H1 (cell line): ENCODE results near the gene PSMB3. TPM values are rescaled to one million over a fixed set of nuclear protein-coding genes. Genes with fewer than 3 reads are reported as not detected.
A peak's percentile ranks its signal among the peaks of the same experiment; 100 is the strongest.

Experiments used
- CTCF ChIA-PET: fragments of 300-600 bp; sonication (Branson Sonifier 250); formaldehyde crosslinking; loops from one replicate; lab custom pipeline; 2021; ENCODE audit not compliant: partially characterized antibody; lab: Charles Lee
- POLR2A ChIA-PET: fragments of 300-600 bp; sonication (Branson Sonifier 250); formaldehyde crosslinking; loops from one replicate; lab custom pipeline; 2021; ENCODE audit warnings: inconsistent platforms; ENCODE audit not compliant: partially characterized antibody; lab: Charles Lee
- DNase-seq, 2 experiments: peaks; one replicate each; pipeline versions ENCODE4 v3.0.0 to v3.0.0-alpha.2; 2010 to 2022; ENCODE audit warnings: low spot score in 2 of 2, low read depth in 1 of 2, mixed read lengths in 1 of 2
- FAIRE-seq: peaks from 2 replicates; lab custom pipeline; 2011; peaks lifted over from hg19 to GRCh38; lab: Jason Lieb, UNC
- H2AFZ ChIP-seq: 2 replicates; pipeline ENCODE4 v1.8.1; 2012; ENCODE audit warnings: low read length, inconsistent platforms
- H2AK5ac ChIP-seq: 2 replicates; pipeline ENCODE4 v1.6.1; 2013; ENCODE audit warnings: low read depth, low read length
- H2BK120ac ChIP-seq: replicated peaks from 2 replicates; pipeline ENCODE3; 2013; ENCODE audit warnings: low read depth, low read length, inconsistent platforms
- H2BK12ac ChIP-seq: 2 replicates; pipeline ENCODE4 v1.6.1; 2013; ENCODE audit warnings: low read depth, low read length
- H2BK15ac ChIP-seq: 2 replicates; pipeline ENCODE4 v1.6.1; 2013; ENCODE audit warnings: low read length
- H2BK20ac ChIP-seq: 2 replicates; pipeline ENCODE4 v1.6.1; 2013; ENCODE audit warnings: low read length
- H2BK5ac ChIP-seq: 2 replicates; pipeline ENCODE4 v1.6.1; 2013; ENCODE audit warnings: low read depth, low read length
- H3K14ac ChIP-seq: 2 replicates; pipeline ENCODE4 v1.6.1; 2013; ENCODE audit warnings: inconsistent platforms; ENCODE audit not compliant: insufficient read length
- H3K18ac ChIP-seq: 2 replicates; pipeline ENCODE4 v1.6.1; 2013; ENCODE audit warnings: low read length; ENCODE audit errors: extremely low read depth
- H3K23ac ChIP-seq: 2 replicates; pipeline ENCODE4 v1.6.1; 2013; ENCODE audit warnings: inconsistent platforms; ENCODE audit not compliant: insufficient read length
- H3K23me2 ChIP-seq: 2 replicates; pipeline ENCODE4 v1.6.1; 2013; ENCODE audit warnings: low read depth, low read length
- H3K27ac ChIP-seq: 2 replicates; pipeline ENCODE4 v1.6.1; 2011; ENCODE audit warnings: low read depth, low read length, inconsistent platforms
- H3K27me3 ChIP-seq, 4 experiments: replicated peaks in 1 of 4; 1 replicate in 1 of 4; 2 replicates in 3 of 4; pipeline versions ENCODE4 v1.6.1 to v1.8.1; 2011 to 2013; ENCODE audit warnings: low read length in 3 of 4, mild to moderate bottlenecking in 3 of 4, inconsistent platforms in 2 of 4, mixed read lengths in 2 of 4, moderate library complexity in 1 of 4; ENCODE audit not compliant: control insufficient read depth in 3 of 4, insufficient read depth in 3 of 4; ENCODE audit errors: extremely low read depth in 1 of 4
- H3K36me3 ChIP-seq, 4 experiments: 2 replicates each; pipeline versions ENCODE4 v1.6.1 to v1.8.1; 2011 to 2013; ENCODE audit warnings: mild to moderate bottlenecking in 4 of 4, low read length in 3 of 4, moderate library complexity in 2 of 4, control low read depth in 1 of 4, inconsistent platforms in 1 of 4; ENCODE audit not compliant: insufficient read depth in 4 of 4, control insufficient read depth in 2 of 4
- H3K4ac ChIP-seq: replicated peaks from 2 replicates; pipeline ENCODE3; 2013; ENCODE audit warnings: low read length, low read depth, mixed read lengths, inconsistent platforms; ENCODE audit not compliant: insufficient read length
- H3K4me1 ChIP-seq, 4 experiments: replicated peaks in 1 of 4; 1 replicate in 1 of 4; 2 replicates in 3 of 4; pipeline versions ENCODE4 v1.6.1 to v1.8.1; 2011 to 2013; ENCODE audit warnings: low read length in 3 of 4, inconsistent platforms in 2 of 4, mixed read lengths in 1 of 4; ENCODE audit not compliant: insufficient read depth in 4 of 4, control insufficient read depth in 3 of 4
- H3K4me2 ChIP-seq, 2 experiments: 2 replicates each; pipeline versions ENCODE4 v1.6.1 to v1.8.1; 2011 to 2013; ENCODE audit warnings: low read depth in 2 of 2, low read length in 2 of 2, control low read depth in 1 of 2, inconsistent platforms in 1 of 2, mild to moderate bottlenecking in 1 of 2; ENCODE audit not compliant: insufficient read depth in 1 of 2
- H3K4me3 ChIP-seq, 4 experiments: fragments of 200-600, 300-600 bp in 1 of 4; sonication (generic), shearing (Covaris generic), sonication (Bioruptor Twin) in 1 of 4; 2 replicates each; pipeline versions ENCODE4 v1.5.1 to v1.8.1; 2011 to 2016; ENCODE audit warnings: low read length in 4 of 4, low read depth in 3 of 4, control low read depth in 2 of 4, inconsistent platforms in 2 of 4, mild to moderate bottlenecking in 2 of 4, mixed read lengths in 1 of 4, moderate library complexity in 1 of 4; ENCODE audit not compliant: insufficient read depth in 2 of 4; ENCODE audit errors: extremely low read depth in 1 of 4
- H3K56ac ChIP-seq: replicated peaks from 2 replicates; pipeline ENCODE3; 2013; ENCODE audit warnings: low read depth, mild to moderate bottlenecking, mixed read lengths, low read length, inconsistent platforms; ENCODE audit not compliant: insufficient read length
- H3K79me1 ChIP-seq: 2 replicates; pipeline ENCODE4 v1.6.1; 2013; ENCODE audit warnings: low read depth, low read length, control low read depth
- H3K79me2 ChIP-seq, 2 experiments: 2 replicates each; pipeline versions ENCODE4 v1.6.1 to v1.8.1; 2012 to 2013; ENCODE audit warnings: low read length in 2 of 2, mild to moderate bottlenecking in 2 of 2, inconsistent platforms in 1 of 2; ENCODE audit not compliant: insufficient read depth in 2 of 2, control insufficient read depth in 1 of 2
- H3K9ac ChIP-seq, 4 experiments: replicated peaks in 1 of 4; 1 replicate in 1 of 4; 2 replicates in 3 of 4; pipeline versions ENCODE4 v1.6.1 to v1.8.1; 2011 to 2013; ENCODE audit warnings: low read depth in 3 of 4, low read length in 3 of 4, control low read depth in 2 of 4, mild to moderate bottlenecking in 2 of 4, moderate library complexity in 2 of 4, inconsistent platforms in 1 of 4; ENCODE audit errors: extremely low read depth in 1 of 4
- H3K9me3 ChIP-seq, 2 experiments: 2 replicates each; pipeline versions ENCODE4 v1.6.1 to v1.8.1; 2012 to 2013; ENCODE audit warnings: mild to moderate bottlenecking in 2 of 2, moderate library complexity in 2 of 2, control low read depth in 1 of 2, inconsistent platforms in 1 of 2, low read depth in 1 of 2, low read length in 1 of 2, mixed read lengths in 1 of 2; ENCODE audit not compliant: insufficient read depth in 2 of 2
- H4K20me1 ChIP-seq, 2 experiments: replicated peaks in 1 of 2; 2 replicates each; pipeline versions ENCODE3 to v1.8.1; 2011 to 2013; ENCODE audit warnings: inconsistent platforms in 2 of 2, low read length in 2 of 2, mild to moderate bottlenecking in 1 of 2; ENCODE audit not compliant: insufficient read depth in 2 of 2, control insufficient read depth in 1 of 2
- H4K5ac ChIP-seq: 2 replicates; pipeline ENCODE4 v1.6.1; 2013; ENCODE audit warnings: low read length, low read depth, mixed read lengths, inconsistent platforms; ENCODE audit not compliant: insufficient read length
- H4K8ac ChIP-seq: 2 replicates; pipeline ENCODE4 v1.8.0; 2013; ENCODE audit warnings: mild to moderate bottlenecking, moderate library complexity, low read length, inconsistent platforms; ENCODE audit not compliant: insufficient read depth; ENCODE audit errors: extremely low read depth
- H4K91ac ChIP-seq: replicated peaks from 2 replicates; pipeline ENCODE3; 2013; ENCODE audit warnings: low read length, mixed read lengths, inconsistent platforms; ENCODE audit not compliant: insufficient read length
- CBX8 ChIP-seq: fragments of 300-800, 300-1000 bp; sonication (generic); IDR thresholded peaks from 2 replicates; pipeline ENCODE4 v1.7.1; 2016; ENCODE audit warnings: low read depth, low read length, borderline replicate concordance
- CREB1 ChIP-seq: IDR thresholded peaks from 2 replicates; pipeline ENCODE4 v1.6.1; 2012; ENCODE audit warnings: inconsistent platforms
- CTBP2 ChIP-seq: IDR thresholded peaks from 2 replicates; pipeline ENCODE4 v1.7.0; 2011; ENCODE audit warnings: borderline replicate concordance, mild to moderate bottlenecking, moderate library complexity, mixed read lengths, low read length; ENCODE audit not compliant: insufficient read depth, insufficient read length
- HDAC2 ChIP-seq, 2 experiments: fragments of 300-600 bp in 1 of 2; sonication (generic) in 1 of 2; IDR thresholded peaks; 2 replicates each; pipeline ENCODE4 v1.6.1; 2011 to 2012; ENCODE audit warnings: low read depth in 2 of 2, low read length in 2 of 2, mild to moderate bottlenecking in 2 of 2, moderate library complexity in 2 of 2, borderline replicate concordance in 1 of 2, inconsistent platforms in 1 of 2
- RXRA ChIP-seq: IDR thresholded peaks from 2 replicates; pipeline ENCODE4 v1.6.1; 2011; ENCODE audit warnings: low read depth, mild to moderate bottlenecking, low read length, moderate library complexity; ENCODE audit not compliant: insufficient read depth
- SAP30 ChIP-seq: fragments of 300-600 bp; sonication (generic); IDR thresholded peaks from 2 replicates; pipeline ENCODE4 v1.7.1; 2012; ENCODE audit warnings: low read length, moderate library complexity, mild to moderate bottlenecking, inconsistent platforms; ENCODE audit not compliant: insufficient read depth, insufficient replicate concordance
- SIN3A ChIP-seq, 2 experiments: IDR thresholded peaks in 1 of 2; conservative IDR thresholded peaks in 1 of 2; 2 replicates each; pipeline ENCODE4 v1.6.1; 2011 to 2012; ENCODE audit warnings: low read length in 2 of 2, improper control_type of control experiment in 1 of 2, low read depth in 1 of 2, mild to moderate bottlenecking in 1 of 2
- WGBS, 2 experiments: shearing (Covaris generic) in 1 of 2; methylation state at CpG; one replicate each; pipeline versions ENCODE4 v1.1.6 to v1.1.7; 2013 to 2015; ENCODE audit warnings: low lambda C conversion rate in 2 of 2, mixed read lengths in 2 of 2, inconsistent platforms in 1 of 2, low coverage in 1 of 2, missing lambda C conversion rate in 1 of 2; ENCODE audit not compliant: insufficient replicate concordance in 2 of 2, insufficient coverage in 1 of 2, insufficient read length in 1 of 2; ENCODE audit errors: extremely low coverage in 1 of 2, missing lambda C conversion rate in 1 of 2; 5-methylcytosine and 5-hydroxymethylcytosine counted together
- polyA plus RNA-seq, 7 experiments: library from polyadenylated mRNA; depleted of rRNA in 3 of 7; stranded (reverse) in 5 of 7; unstranded in 2 of 7; fragments of >200 nt in 5 of 7; fragments of 200-250 nt in 2 of 7; gene quantifications; 1 replicate in 5 of 7; 2 replicates in 1 of 7; 4 replicates in 1 of 7; pipeline versions ENCODE4 v1.2.1 to v1.2.3, GENCODE V29; 2011 to 2013; ENCODE audit warnings: missing spikeins in 2 of 7, mixed read lengths in 2 of 7
- total RNA-seq: library from RNA; stranded (reverse); fragmentation: NEBNext Ultra II Directional; extraction: Animal tissue kit (Norgen Biotek cat#: 25700); gene quantifications from 2 replicates; pipeline ENCODE4 v1.2.1, GENCODE V29; 2021

The PSMB3 gene
- total and polyA plus RNA-seq, 2 of the 8 experiments (the other 6 are each of a cell fraction or from before 2014, with no cell fraction given), result 291 to 914 TPM

GRCh38 chr17:38750312-38751121 lies 2.0 kb upstream of the PSMB3 start:
- H3K79me2 ChIP-seq, result peaks cover 16 to 34% of the 10 kb centered on the region in 2 experiments
- no peak overlapping the region for H2AK5ac ChIP-seq
- no peak overlapping the region for H2BK120ac ChIP-seq
- H3K56ac ChIP-seq, result no peak overlapping the region
- FAIRE-seq (no peak), DNase-seq (peak in 1 of 2 experiments; percentile 73)
- peak overlapping the region; percentile 66 to 87 (median 84) for H3K4me3 ChIP-seq
- H3K4me2 ChIP-seq, result peak overlapping the region; percentile 89 to 91
- H2BK20ac ChIP-seq, result no peak overlapping the region
- CTCF ChIA-PET, result interaction anchor here (0.8 to 1.6 kb wide), 3 partner anchors 16 to 70 kb away, joined by 3 to 8 read pairs (median 4); no protein-coding TSS in a partner anchor
- no peak overlapping the region; the same call in 1 of the 2 replicates for H3K18ac ChIP-seq
- no peak overlapping the region for H3K14ac ChIP-seq
- no peak overlapping the region for H2BK5ac ChIP-seq
- WGBS, 2 experiments, result 3% methylated on average over 28 of the region's 28 CpGs; no CpG with 5 or more reads in 1 of the 2 experiments
- peaks cover 48% of the 10 kb centered on the region for H3K23me2 ChIP-seq
- H4K20me1 ChIP-seq, result peaks cover 11 to 17% of the 10 kb centered on the region in 2 experiments
- H2BK12ac ChIP-seq, result 0 out of 2 replicates have a peak overlapping the region, but pooled peaks have one; percentile 46
- peaks cover 0 to 11% (median 5%) of the 10 kb centered on the region in 4 experiments; a peak in 5 of 7 replicates for H3K27me3 ChIP-seq
- no peak overlapping the region for H4K91ac ChIP-seq
- no peaks in the 10 kb centered on the region for H3K9me3 ChIP-seq
- H3K4ac ChIP-seq, result peak overlapping the region; percentile 49
- H3K36me3 ChIP-seq, result peaks cover 0 to 3% (median 1%) of the 10 kb centered on the region in 4 experiments; a peak in 3 of 8 replicates
- no peak overlapping the region for H3K27ac ChIP-seq
- H3K79me1 ChIP-seq, result peaks cover 5% of the 10 kb centered on the region
- H4K8ac ChIP-seq, result no peak overlapping the region
- POLR2A ChIA-PET, result interaction anchor here (0.7 to 3.6 kb wide), 10 partner anchors 14 to 449 kb away, joined by 3 to 22 read pairs (median 4); partner anchors contain the start of genes CISD3, CWC25, RPL19 and RPL23
- H2AFZ ChIP-seq, result no peak overlapping the region
- H4K5ac ChIP-seq, result no peak overlapping the region
- no peak overlapping the region for H3K23ac ChIP-seq
- peak overlapping the region in 1 of 4 experiments; percentile 43; a peak in 3 of 7 replicates for H3K9ac ChIP-seq
- H3K4me1 ChIP-seq, result peaks cover 7 to 19% (median 13%) of the 10 kb centered on the region in 4 experiments
- H2BK15ac ChIP-seq, result no peak overlapping the region
- TF ChIP-seq RXRA (no peak), SIN3A (conservative IDR thresholded peaks at IDR 0.05 in 1 of 2, IDR thresholded peaks at IDR 0.05 in 1 of 2; ENCODE audit: low read depth in 1 of 2, low read length in 2 of 2) (peak; percentile 54 to 84; a peak in 2 of 4 replicates), SAP30 (peak; percentile 20), HDAC2 (IDR thresholded peaks at IDR 0.05; ENCODE audit: borderline replicate concordance in 1 of 2, low read depth in 2 of 2, low read length in 2 of 2) (no peak), CREB1 (peak; percentile 65; the same call in 1 of the 2 replicates), CBX8 (no peak), CTBP2 (no peak)
